ENCODE data around the gene VWA1. TPM values are rescaled to one million over a fixed set of nuclear protein-coding genes. Genes with fewer than 3 reads are reported as not detected.
A peak's percentile ranks its signal among the peaks of the same experiment; 100 is the strongest.
"Not testable (repeated sequence)": the region's sequence is repeated elsewhere in the genome, so short reads cannot be mapped to it uniquely, and the experiment has no call there.

Gene VWA1
- total RNA-seq, 1 experiment from 2014 or later = 858 TPM

DNA sequence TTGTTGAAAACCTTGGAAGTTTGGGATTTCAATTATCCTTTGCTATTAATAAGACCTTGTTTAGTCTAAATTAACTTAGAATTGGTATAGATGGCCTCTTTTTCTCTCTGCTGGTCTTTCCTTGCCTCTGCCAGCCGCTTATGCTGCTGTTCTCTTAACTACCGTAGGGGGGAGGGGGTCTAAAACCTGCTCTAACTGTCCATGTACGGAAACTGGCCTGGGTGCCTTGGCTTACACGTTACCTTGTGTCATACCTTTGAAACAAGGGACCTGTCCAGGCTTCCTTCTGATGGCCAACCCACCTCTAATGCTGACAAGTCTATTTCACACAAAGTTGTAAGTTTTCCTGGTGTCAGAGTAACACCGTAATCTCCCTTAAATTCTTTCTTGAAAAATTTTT is 18.1 kb upstream of the VWA1 start:
- H3K27me3 ChIP-seq (ENCODE audit: control insufficient read depth, insufficient read depth, low read length); intact Hi-C loops (cut with micrococcal nuclease; ENCODE audit: unreplicated experiment); ATAC-seq; H3K9me3 ChIP-seq (ENCODE audit: control insufficient read depth, insufficient read depth, low read depth, low read length); in situ Hi-C loops (cut with HindIII; ENCODE audit: low pct_unique_long_range_greater_than_20kb, low sequenced_read_pairs); DNase-seq (ENCODE audit: low read depth, low spot score); BruUV-seq (replicated peaks); CTCF ChIA-PET; H3K36me3 ChIP-seq (ENCODE audit: control insufficient read depth, insufficient read depth, low read length); H3K4me3 ChIP-seq (ENCODE audit: low read depth in 2 of 2, low read length in 2 of 2); POLR2A ChIA-PET: not testable (repeated sequence)
- Histone ChIP-seq H3K27ac (ENCODE audit: low read length) (0 out of 2 replicates have a peak overlapping the region, but pooled peaks have one; percentile 61), H3K4me1 (ENCODE audit: control insufficient read depth, insufficient read depth, low read length) (peaks cover 16% of the 10 kb centered on the region)

DNA sequence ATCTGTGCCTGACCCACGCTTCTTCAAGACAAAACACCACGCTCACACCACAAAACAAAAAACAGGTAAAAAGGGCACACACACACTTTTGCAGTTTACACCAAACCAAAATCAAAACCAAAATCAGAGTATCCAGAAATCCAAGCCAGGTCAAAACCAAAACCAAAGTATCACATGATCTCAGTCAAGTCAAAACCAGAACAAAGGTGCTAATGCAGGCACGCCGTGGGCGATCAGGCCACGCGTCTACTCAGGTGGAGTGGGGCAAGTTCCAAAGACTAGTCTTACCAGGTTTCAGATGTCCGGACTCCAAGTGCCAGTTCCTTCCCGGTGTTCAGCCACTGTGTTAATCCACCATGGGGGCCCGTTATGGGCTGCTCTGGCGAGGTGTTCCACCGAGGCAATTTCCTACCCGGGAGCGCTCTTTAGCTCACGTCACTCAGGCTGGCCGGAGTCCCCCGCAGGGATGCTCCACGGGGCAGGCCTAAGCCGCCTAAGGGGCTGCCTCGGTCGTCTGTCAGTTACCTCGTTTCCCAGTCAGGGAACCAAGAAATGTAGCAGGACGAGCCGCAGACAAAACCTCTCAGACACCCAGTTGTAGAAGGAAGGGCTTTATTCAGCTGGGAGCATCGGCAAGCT is 17.5 kb upstream of the VWA1 start:
- H3K4me3 ChIP-seq (ENCODE audit: low read depth in 2 of 2, low read length in 2 of 2); H3K9me3 ChIP-seq (ENCODE audit: control insufficient read depth, insufficient read depth, low read depth, low read length); in situ Hi-C loops (cut with HindIII; ENCODE audit: low pct_unique_long_range_greater_than_20kb, low sequenced_read_pairs); DNase-seq (ENCODE audit: low read depth, low spot score); ATAC-seq; CTCF ChIA-PET; H3K27me3 ChIP-seq (ENCODE audit: control insufficient read depth, insufficient read depth, low read length); H3K36me3 ChIP-seq (ENCODE audit: control insufficient read depth, insufficient read depth, low read length); POLR2A ChIA-PET; BruUV-seq (replicated peaks); intact Hi-C loops (cut with micrococcal nuclease; ENCODE audit: unreplicated experiment): not testable (repeated sequence)
- Histone ChIP-seq H3K4me1 (ENCODE audit: control insufficient read depth, insufficient read depth, low read length) (peaks cover 22% of the 10 kb centered on the region), H3K27ac (ENCODE audit: low read length) (peak overlapping the region; percentile 61; the same call in 1 of the 2 replicates)

DNA sequence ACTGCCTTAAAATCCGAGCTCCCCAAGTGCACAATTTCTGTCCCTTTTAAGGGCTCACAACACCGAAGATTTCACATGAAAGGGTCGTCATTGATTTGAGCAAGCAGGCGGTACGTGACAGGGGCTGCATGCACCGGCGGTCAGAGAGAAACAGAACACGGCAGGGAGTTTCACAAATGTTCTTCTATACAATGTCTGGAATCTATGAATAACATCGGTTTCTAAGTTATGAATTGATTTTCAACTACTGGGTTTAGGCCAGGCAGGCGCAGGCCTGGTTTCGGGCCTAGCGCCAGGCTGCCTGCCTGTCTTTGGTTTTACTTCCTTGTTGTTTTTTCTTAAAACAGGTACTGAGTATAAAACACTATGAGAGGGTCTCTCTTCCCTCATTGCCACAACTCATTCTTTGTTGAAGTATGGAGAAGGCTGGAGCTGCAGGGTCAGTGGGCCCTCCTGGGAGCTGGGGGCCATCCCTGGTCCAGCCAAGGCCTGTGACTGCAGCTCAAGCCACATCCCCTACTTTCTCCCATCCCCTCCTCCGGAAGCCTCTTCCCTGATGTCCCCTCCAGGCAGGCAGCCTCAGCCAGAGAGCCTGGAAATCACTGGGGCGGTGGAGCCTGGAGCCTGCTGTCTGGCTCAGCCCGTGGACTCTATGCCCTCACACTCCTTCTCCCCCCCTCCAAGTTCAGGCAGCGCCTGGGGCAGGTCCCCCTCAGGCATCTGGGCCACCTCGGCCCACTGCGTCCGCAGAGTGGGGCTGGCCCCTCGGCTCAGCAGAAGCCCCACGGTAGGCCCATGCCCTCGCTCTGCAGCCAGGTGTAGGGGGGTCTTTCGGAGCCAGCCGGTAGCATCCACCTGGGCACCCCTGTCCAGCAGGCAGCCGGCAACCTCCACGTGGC is 16.8 kb upstream of the VWA1 start:
- Histone ChIP-seq H3K27ac (ENCODE audit: low read length) (peak overlapping the region; percentile 39; the same call in 1 of the 2 replicates), H3K4me3 (ENCODE audit: low read depth in 2 of 2, low read length in 2 of 2) (no peak overlapping the region), H3K36me3 (ENCODE audit: control insufficient read depth, insufficient read depth, low read length) (no peaks in the 10 kb centered on the region), H3K4me1 (ENCODE audit: control insufficient read depth, insufficient read depth, low read length) (peaks cover 22% of the 10 kb centered on the region), H3K9me3 (ENCODE audit: control insufficient read depth, insufficient read depth, low read depth, low read length) (no peaks in the 10 kb centered on the region), H3K27me3 (ENCODE audit: control insufficient read depth, insufficient read depth, low read length) (no peaks in the 10 kb centered on the region)
- TF ChIP-seq TCF7L2 (IDR thresholded peaks at IDR 0.05; ENCODE audit: low read depth, low read length) (no peak), POLR2AphosphoS5 (IDR thresholded peaks at IDR 0.05; ENCODE audit: low read depth, low read length) (no peak)
- TF ChIP-seq, protein P1, sequence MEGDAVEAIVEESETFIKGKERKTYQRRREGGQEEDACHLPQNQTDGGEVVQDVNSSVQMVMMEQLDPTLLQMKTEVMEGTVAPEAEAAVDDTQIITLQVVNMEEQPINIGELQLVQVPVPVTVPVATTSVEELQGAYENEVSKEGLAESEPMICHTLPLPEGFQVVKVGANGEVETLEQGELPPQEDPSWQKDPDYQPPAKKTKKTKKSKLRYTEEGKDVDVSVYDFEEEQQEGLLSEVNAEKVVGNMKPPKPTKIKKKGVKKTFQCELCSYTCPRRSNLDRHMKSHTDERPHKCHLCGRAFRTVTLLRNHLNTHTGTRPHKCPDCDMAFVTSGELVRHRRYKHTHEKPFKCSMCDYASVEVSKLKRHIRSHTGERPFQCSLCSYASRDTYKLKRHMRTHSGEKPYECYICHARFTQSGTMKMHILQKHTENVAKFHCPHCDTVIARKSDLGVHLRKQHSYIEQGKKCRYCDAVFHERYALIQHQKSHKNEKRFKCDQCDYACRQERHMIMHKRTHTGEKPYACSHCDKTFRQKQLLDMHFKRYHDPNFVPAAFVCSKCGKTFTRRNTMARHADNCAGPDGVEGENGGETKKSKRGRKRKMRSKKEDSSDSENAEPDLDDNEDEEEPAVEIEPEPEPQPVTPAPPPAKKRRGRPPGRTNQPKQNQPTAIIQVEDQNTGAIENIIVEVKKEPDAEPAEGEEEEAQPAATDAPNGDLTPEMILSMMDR (IDR thresholded peaks at IDR 0.05) = no peak
- TF ChIP-seq, protein P2, sequence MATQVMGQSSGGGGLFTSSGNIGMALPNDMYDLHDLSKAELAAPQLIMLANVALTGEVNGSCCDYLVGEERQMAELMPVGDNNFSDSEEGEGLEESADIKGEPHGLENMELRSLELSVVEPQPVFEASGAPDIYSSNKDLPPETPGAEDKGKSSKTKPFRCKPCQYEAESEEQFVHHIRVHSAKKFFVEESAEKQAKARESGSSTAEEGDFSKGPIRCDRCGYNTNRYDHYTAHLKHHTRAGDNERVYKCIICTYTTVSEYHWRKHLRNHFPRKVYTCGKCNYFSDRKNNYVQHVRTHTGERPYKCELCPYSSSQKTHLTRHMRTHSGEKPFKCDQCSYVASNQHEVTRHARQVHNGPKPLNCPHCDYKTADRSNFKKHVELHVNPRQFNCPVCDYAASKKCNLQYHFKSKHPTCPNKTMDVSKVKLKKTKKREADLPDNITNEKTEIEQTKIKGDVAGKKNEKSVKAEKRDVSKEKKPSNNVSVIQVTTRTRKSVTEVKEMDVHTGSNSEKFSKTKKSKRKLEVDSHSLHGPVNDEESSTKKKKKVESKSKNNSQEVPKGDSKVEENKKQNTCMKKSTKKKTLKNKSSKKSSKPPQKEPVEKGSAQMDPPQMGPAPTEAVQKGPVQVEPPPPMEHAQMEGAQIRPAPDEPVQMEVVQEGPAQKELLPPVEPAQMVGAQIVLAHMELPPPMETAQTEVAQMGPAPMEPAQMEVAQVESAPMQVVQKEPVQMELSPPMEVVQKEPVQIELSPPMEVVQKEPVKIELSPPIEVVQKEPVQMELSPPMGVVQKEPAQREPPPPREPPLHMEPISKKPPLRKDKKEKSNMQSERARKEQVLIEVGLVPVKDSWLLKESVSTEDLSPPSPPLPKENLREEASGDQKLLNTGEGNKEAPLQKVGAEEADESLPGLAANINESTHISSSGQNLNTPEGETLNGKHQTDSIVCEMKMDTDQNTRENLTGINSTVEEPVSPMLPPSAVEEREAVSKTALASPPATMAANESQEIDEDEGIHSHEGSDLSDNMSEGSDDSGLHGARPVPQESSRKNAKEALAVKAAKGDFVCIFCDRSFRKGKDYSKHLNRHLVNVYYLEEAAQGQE (IDR thresholded peaks at IDR 0.05; ENCODE audit: insufficient read depth in 1 of 2, low read depth in 2 of 2, low read length in 1 of 2) = no peak
- DNase-seq (ENCODE audit: low read depth, low spot score) (no peak), ATAC-seq (peak; percentile 2; the same call in 1 of the 2 replicates)
- CTCF ChIA-PET = no interaction called here
- BruUV-seq (replicated peaks) = no TSS peak
- intact Hi-C loops (cut with micrococcal nuclease; ENCODE audit: unreplicated experiment) (no loop called here), in situ Hi-C loops (cut with HindIII; ENCODE audit: low pct_unique_long_range_greater_than_20kb, low sequenced_read_pairs) (no loop called here)
- POLR2A ChIA-PET = no interaction called here
